ENCODE results near the gene CHST2.
"Not testable (repeated sequence)": the region's sequence is repeated elsewhere in the genome, so short reads cannot be mapped to it uniquely, and the experiment has no call there.

CHST2 gene, protein sequence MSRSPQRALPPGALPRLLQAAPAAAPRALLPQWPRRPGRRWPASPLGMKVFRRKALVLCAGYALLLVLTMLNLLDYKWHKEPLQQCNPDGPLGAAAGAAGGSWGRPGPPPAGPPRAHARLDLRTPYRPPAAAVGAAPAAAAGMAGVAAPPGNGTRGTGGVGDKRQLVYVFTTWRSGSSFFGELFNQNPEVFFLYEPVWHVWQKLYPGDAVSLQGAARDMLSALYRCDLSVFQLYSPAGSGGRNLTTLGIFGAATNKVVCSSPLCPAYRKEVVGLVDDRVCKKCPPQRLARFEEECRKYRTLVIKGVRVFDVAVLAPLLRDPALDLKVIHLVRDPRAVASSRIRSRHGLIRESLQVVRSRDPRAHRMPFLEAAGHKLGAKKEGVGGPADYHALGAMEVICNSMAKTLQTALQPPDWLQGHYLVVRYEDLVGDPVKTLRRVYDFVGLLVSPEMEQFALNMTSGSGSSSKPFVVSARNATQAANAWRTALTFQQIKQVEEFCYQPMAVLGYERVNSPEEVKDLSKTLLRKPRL

GRCh38 chr3:143119009-143119914 lies at the start of gene CHST2:
TSS of gene CHST2 (plus strand) at chr3:143119771. CDS start at chr3:143120817, 1,046 bp downstream.
- ATAC-seq, result peak; percentile 88
- peak; percentile 79 for DNase-seq

- DNase-seq (no peak), ATAC-seq (no peak)
Measured at GRCh38 chr3:143070977-143071551, 48.5 kb upstream of the CHST2 start.

DNA sequence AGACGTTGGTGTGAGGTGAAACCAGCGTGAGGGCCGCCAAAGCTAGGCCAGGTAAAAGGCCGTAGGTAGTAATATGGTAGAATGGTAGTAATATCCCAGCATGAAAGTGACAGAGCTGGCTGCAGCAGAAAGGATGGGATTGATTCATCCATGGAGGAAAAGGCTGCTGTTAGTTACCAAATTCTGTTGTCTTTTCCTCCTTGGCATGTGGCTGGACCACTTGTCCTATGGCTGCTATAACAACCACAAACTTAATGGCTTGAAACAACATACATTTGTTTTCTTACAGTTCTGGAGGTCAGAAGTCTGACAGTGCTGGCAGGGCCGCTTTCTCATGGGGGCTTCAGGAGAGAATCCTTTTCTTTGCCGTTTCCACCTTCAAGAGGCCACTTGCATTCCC lies 47.8 kb upstream of the CHST2 start:
- no peak for ATAC-seq

GRCh38 chr3:143072298-143073020 lies 47.1 kb upstream of the CHST2 start:
- not testable (repeated sequence) for DNase-seq, ATAC-seq

More for the DNA sequence above, 47.8 kb upstream of the CHST2 start:
- DNase-seq, result no peak

DNA sequence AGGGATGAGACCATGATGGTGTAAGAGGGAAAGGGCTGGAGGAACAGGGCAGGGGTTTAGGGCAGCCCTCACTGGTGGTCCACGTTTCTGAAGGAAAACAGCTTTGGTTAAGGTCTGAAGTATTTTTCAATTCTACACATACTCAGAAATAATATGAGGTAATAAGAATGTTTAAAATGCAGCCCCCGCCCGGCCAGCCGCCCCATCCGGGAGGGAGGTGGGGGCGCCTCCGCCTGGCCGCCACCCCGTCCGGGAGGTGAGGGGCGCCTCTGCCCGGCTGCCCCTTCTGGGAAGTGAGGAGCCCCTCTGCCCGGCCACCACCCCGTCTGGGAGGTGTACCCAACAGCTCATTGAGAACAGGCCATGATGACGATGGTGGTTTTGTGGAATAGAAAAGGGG lies 46.0 kb upstream of the CHST2 start:
- DNase-seq, ATAC-seq: not testable (repeated sequence)

- DNase-seq, ATAC-seq: not testable (repeated sequence)
Measured at GRCh38 chr3:143073983-143074382, 45.6 kb upstream of the CHST2 start.

DNA sequence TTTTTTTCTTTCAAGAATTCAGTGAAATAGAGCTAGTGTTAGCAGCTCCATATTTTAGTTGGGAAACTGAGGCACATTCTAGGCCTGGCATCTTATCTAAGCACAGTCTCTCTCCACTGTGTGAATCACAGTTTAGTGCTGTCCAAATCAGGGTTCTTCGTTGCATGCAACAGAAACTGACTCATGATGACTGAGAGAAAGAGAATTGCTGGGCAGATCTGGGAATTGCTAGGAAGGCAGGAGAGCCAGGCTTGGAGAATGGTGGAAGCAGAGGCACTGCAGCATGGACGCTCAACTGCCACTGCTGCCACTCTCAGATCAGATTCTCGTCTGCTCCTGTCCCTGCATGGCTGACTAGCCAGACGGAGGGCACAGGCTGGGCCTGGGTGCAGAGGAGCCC lies 40.7 kb upstream of the CHST2 start:
- DNase-seq, result no peak
- no peak for ATAC-seq

DNA sequence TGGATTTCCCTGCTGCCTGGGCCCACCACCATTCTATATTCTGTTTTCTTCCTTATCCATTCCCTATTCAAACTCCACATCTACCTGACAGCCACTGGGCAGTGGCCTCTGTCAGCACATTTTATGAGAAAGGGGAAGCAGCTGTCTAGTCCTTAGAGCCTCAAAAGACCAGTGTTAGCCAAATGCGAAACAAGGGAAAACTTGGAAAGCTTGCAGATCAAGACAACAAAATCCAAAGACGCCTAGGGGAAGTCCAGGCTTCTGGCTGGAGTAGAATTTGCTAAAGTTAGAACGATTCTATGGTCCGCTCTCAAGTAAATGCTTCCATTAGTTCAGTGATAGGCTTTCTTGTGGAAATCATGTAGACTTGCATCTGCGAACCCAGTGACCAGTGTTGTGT lies 39.4 kb upstream of the CHST2 start:
- ATAC-seq (no peak), DNase-seq (no peak)

DNA sequence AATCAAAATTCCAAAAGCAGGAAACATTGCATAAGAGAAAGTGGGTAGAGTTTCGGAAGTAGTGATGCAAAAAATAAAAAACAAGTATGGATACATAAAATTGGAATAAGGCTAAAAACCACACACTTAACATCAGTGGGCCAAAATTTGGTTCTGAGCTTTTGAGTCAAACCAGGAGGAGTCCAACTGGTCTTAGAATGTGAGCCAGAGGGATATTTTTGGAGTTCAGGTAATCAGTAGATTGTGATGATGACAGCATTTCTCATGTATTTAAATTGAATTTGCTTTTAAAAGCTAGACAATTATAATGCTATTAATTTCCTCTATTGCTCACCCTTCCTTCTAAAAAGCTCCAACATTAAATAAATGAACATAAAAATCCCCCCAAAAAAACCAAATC lies 38.2 kb upstream of the CHST2 start:
- no peak for ATAC-seq
- DNase-seq, result no peak

DNA sequence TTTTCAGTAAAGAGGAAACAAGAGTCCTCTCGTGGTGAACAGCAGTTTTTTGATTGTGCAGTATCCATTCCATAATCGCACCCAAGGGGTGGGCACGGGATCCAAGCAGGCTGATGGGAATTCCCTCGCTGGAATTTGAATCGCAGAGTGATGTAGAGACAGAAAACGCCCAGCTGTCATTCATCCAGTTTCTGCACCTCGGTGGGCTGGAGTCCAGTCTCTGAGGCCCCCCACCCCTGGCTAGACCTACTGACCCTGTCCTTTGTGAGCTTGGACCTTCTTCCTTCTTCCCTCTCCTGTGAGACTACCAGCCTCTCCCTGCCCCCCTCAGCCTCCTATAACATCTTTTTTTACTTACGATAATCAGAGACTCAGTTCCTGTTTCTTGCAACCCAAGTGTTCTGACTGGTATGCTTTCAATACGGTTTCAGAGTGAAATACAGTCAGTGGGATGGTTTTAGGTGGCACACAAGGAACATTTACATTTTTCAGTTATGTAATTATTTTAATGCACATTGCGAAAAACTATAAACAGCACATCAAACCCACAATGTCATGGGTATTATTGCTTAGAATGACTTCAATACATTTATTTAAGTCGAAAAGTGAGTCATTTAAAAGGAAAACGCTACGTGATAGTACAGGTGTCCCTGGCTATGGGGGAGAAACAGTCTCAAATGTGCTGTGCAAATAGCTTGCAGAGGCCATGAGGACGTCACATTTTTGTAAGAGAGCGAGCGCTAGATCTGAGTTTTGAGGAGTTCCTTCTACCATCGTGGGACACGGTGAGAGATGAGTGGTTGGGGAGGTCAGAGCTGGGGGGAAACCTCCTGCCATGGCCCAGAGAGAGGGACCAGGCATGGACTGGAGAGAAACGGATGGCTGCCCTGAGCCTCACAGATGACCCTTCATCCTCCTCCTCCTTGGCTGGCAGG lies 37.5 kb upstream of the CHST2 start:
- DNase-seq, result no peak
- ATAC-seq, result peak; percentile 56

DNA sequence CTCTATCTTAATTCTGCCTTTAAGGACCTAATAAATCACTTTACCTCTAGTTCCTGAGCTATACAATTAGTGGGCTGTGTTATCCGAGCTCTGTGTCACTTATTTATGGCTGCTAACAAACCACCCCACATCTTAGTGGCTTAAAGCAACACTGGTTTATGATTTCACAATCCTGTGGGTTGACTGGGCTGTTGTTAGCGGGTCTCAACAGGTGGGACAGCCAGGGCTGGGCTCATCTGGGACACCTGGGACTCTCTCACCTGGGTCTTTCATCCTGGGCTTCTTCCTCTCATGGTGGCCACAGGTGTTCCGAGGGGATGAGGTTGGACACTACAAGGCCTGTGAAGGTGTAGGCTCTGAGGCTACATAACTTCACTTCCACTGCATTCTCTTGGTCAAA lies 35.8 kb upstream of the CHST2 start:
- DNase-seq (no peak), ATAC-seq (no peak)

- no peak for ATAC-seq
- DNase-seq, result no peak
Measured at GRCh38 chr3:143084856-143085731, 34.5 kb upstream of the CHST2 start.

DNA sequence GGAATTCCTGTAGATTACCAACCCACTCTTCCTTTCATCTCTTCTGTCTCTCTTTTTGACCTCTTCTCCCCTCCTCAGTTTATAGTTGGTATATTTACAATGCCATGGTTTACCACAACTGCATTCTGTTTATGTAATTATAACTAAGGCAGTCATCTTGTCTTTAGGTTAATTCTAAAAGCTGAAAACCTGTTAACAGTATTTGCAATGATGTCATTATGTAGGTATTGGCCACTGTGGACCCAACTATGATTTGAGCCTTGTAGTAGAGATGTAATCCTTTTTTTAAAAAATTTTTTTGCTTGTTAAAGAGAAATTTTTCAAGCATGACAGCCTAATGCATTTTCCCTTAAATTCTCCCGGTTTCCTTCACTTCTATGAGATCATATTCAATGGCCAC lies 30.7 kb upstream of the CHST2 start:
- no peak for DNase-seq

GRCh38 chr3:143089965-143090364 lies 29.6 kb upstream of the CHST2 start:
- DNase-seq, result no peak
- no peak for ATAC-seq

More for the DNA sequence above, 30.7 kb upstream of the CHST2 start:
- ATAC-seq, result no peak

DNA sequence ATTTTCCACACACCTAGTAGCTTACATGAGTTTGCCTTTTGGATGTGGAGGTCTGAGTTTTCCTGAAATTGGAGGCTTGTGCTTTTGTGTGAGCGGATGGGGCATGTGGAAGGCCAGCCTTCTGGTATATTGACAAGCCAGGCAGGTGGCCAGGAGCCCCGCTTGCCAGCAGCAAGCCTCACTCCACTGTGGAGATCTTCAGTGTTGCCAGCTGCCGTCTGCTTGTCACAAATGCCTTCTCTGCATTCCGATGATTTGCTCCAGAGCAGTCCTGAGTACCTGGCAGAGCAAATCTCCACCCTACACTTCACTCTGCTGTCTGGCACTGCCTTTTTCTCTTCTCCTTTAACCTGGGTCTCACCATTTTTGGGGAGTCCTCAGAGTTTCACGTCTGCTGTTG lies 29.1 kb upstream of the CHST2 start:
- DNase-seq, result no peak

GRCh38 chr3:143090976-143091837 lies 28.4 kb upstream of the CHST2 start:
- no peak for DNase-seq

More for the DNA sequence above, 29.1 kb upstream of the CHST2 start:
- no peak for ATAC-seq

GRCh38 chr3:143092191-143092590 lies 27.4 kb upstream of the CHST2 start:
- ATAC-seq, result no peak
- no peak for DNase-seq

More at GRCh38 chr3:143090976-143091837, 28.4 kb upstream of the CHST2 start:
- ATAC-seq, result no peak

DNA sequence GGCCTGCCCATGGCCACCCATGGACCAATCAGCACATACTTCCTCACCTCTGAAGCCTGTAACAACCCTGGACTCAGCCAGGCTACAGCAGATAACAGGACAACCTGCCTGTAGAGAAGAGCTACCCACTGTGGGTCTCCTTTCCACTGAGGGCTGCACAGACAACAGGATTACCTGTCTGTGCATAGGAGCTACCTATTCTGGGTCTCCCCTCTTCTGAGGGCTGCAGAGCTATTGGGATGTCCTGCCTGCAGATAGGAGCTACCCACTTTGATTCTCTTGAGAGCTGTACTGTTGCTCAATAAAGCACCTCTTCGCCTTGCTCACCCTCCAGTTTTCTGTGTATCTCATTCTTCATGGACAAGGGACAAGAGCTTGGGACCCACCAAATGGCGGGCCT lies 23.8 kb upstream of the CHST2 start:
- no peak for ATAC-seq

More for the DNA sequence above, 23.8 kb upstream of the CHST2 start:
- DNase-seq, result no peak
